Ammon's horn (tissue), 1 donor: ENCODE measurements around the gene DOK6.
A peak's percentile ranks its signal among the peaks of the same experiment; 100 is the strongest.

Experiments
- DNase-seq: peaks from one replicate; pipeline ENCODE4 v3.0.0-alpha.2; 2016; ENCODE audit warnings: low spot score

DOK6 gene

GRCh38 chr18:69539404-69539803 lies 138.7 kb downstream of the DOK6 start:
- no peak for DNase-seq

- no peak for DNase-seq
Measured at GRCh38 chr18:69556228-69556627, 155.5 kb downstream of the DOK6 start.

DNA sequence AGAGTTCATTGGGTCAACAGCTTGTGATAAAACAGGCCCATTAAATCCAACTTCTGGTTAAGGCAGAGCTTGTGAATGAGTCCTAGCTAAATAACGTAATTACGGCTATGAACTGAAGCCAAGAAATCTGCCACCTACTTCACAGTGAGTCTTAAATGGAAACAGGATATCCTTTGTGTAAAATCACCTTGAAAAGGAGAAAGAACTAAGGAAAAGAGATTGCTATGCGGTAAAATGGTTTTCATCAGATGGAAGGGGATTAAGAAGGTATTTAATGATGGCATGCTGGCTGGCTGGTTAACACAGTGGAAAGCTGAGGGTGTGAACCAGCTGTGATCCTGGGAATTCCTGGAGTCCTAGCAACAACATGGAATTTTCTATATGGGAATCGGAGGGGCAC lies 156.6 kb downstream of the DOK6 start:
- no peak for DNase-seq

DNA sequence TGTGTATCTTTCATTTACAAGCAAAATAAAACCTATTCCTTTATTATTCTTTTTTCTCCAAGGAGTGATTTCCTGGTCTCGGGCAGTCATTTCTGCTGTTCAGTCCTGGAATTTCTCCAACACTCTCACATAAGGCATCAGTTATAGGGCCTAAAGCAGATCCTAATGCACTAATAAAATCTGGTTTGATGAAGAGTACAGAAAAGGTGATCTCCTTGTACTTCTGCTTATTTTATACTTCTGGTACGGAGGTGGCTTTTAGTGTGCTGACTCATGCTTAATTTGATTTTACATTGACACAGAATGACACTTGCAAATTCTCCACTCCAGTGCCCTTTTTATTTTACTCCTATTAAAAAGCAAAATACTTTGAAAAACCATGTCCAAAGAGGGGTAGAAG lies 157.4 kb downstream of the DOK6 start:
- no peak for DNase-seq

GRCh38 chr18:69559604-69560003 lies 158.9 kb downstream of the DOK6 start:
- no peak for DNase-seq

DNA sequence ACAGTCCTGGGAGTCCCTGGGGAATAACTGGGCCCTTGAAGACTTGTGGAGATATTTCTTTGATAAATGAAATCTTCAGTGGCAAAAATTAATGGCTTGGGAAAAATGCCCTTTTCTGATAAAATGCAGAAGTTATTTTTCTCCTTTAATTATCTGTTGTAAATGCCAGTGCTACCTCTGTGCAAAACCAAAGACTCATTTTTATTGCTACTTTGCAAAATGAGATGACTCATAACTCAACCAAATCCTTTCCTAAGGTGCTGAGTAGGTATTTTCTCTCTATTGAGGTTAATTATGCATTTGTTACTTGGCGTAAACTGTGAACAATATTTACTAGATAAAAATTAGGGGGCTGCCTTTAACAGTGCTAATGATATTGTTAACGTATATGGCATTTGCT lies 163.9 kb downstream of the DOK6 start:
- DNase-seq: no peak

- no peak for DNase-seq
Measured at GRCh38 chr18:69567813-69568488, 167.3 kb downstream of the DOK6 start.

DNA sequence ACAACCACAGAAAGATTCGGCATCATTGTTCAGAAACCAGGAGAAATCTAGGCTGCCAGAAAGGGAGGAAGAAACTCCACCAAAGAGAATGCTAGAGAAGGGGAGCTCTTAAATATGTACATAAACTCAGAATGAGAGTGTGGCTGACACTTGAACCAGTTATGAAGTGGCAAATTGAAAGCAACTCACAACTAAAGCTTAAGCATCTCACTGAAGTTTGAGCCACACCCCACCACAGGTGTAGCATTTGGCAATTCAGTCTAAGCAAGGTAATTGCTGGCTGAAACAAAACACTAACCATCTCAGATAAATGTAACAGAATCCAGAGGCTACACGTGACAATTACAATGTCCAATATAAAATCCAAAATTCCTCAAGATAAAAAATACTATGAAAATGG lies 168.4 kb downstream of the DOK6 start:
- no peak for DNase-seq

DNA sequence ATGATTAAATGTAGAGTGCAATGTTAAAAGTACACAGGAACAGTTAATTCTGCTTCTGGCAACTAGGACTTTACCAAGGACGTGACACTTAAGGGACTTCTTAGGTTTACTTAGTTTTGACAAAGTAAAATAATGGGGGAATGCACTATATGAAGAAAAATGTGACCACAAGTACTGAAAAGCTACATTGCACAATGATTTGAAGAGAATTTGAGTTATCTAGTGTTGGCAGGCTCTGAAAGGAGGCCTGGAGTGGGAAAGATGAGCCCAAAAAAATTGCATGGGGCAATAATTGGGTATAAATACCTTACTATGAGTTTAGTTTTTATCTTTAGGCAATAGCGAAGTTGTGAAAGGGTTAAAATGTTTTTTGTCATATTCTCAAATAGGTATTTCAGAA lies 173.7 kb downstream of the DOK6 start:
- no peak for DNase-seq

DNA sequence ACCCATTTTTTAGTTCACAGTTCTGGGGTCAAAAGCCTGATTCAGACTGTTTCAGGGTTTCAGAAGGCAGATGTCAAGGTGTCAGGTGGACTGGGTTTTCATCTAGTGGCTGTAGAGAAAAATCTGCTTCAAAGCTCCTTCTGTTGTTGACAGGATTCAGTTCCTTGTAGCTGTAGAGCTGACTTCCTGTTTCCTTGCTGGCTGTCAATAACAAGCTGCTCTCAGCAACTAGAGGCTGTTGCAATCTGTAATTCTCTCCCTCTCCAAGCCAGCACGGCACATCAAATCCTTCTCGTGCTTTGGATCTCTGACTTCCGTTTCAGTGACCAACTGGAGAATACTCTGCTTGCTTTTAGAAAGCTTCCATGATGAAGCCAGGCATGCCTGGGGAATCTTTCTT lies 179.4 kb downstream of the DOK6 start:
- DNase-seq: peak; percentile 61

DNA sequence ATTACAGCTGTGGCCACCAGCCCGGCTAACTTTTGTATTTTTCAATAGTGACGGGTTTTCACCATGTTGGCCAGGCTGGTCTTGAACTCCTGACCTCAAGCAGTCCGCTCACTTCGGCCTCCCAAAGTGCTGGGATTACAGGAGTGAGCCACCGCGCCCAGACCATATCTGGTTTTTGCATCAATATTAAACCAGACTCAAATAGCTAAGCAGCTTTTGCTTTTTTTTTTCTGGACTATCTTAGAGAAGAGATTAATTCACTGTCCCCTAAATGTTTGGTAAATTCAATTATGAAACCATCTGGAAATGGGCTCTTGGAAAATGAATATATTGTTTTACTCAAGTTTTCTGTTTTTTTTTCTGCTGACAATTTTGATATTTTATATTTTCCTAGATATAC lies 183.7 kb downstream of the DOK6 start:
- no peak for DNase-seq

DNA sequence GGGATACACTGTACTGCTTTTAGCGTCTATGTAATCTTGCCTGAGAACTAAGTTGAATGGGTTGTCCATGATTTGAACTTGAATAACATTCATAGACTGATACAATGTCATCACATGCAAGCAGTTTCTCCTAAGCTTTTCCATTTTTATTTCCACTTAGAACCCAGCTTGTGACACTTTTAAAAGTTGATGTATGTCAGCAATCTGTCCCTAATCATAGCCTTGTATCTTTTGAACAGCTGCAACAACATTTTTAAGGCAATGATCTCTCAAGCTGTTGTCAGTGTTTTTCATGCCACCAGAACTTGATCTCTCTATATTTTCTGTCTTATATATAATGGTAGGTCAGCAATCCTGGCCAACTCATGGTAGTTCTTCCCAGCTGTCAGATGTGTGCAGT lies 185.0 kb downstream of the DOK6 start:
- DNase-seq: no peak

- DNase-seq: no peak
Measured at GRCh38 chr18:69586537-69586936, 185.8 kb downstream of the DOK6 start.

DNA sequence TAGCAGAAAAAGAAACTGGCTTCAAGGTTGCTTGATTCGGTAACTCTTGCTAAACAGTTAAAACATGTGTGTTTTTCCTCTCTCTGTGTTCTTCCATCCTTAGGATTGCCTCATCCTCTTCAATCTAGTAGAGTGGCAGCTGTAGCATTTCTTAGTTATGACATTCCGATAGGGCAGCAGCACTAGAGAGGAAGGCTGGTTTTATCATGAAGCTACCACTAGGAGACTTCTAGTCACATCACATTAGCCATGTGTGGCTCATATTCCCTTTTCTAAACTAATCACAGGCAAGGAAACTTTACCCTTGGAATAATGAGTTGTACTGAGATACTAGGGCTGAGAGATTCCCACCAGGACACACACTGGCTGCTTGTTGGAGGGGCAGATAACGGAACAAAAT lies 187.6 kb downstream of the DOK6 start:
- no peak for DNase-seq

DNA sequence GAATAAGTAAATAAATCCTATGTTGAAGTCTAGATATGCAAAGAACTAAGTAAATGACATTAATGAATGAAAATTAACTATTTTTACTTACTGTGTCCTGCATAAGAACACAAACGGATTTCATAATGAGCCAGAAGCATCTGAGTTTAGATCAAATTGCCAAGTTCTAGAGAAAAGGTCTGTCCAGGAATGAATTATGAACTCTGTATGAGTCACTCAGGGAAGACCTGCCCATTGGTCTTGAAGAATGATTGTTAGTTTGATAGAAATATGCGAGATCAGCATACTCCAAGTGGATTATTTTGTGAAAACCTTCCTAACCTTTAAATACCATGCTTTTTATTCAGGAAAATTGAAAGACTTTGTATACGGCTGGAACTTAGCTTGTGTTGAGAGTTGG lies 189.5 kb downstream of the DOK6 start:
- DNase-seq: no peak

GRCh38 chr18:69596345-69596744 lies 195.7 kb downstream of the DOK6 start:
- DNase-seq: no peak

GRCh38 chr18:69597561-69597960 lies 196.9 kb downstream of the DOK6 start:
- no peak for DNase-seq

DNA sequence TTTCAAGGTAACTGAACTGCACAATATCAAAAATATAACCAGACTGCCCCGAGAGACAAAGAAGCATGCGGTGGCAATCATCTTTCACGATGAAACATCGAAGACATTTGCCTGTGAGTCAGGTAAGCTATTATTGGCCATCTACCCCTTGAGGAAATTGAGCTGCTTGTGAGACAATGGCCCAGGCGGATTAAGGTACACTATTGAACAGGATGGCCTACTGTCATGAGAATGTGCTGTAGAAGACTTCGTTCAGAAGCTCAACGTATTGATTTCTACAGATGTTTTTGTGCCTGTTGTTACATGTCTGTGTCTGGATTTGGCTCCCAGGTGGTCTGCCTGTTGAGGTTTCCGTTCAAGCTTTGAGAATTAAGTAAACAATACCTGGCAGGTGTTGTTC lies 198.7 kb downstream of the DOK6 start:
- DNase-seq: no peak

GRCh38 chr18:69612242-69612641 lies 211.6 kb downstream of the DOK6 start:
- no peak for DNase-seq

GRCh38 chr18:69616114-69616513 lies 215.4 kb downstream of the DOK6 start:
- DNase-seq: no peak

GRCh38 chr18:69617408-69617807 lies 216.7 kb downstream of the DOK6 start:
- DNase-seq: no peak

DNA sequence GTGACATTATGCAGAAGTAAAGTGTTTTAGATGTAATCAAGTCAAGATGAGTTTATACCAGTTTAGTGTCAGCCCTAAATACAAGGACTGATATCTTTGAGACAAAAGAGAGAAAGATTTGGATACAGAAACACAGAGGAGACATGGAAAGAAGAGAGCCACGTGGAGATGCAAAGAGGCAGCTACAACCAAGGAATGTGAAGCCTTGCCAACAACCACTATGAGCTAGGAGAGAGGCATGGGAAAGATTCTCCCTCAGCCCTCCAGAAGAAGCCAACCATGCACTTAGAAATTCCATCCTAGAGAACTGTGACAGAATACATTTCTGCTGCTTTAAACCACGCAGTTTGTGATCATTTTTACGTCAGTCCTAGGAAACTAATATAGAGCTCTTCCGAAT lies 217.2 kb downstream of the DOK6 start:
- no peak for DNase-seq

GRCh38 chr18:69622184-69622583 lies 221.5 kb downstream of the DOK6 start:
- no peak for DNase-seq

- DNase-seq: no peak
Measured at GRCh38 chr18:69622961-69623360, 222.3 kb downstream of the DOK6 start.

DNA sequence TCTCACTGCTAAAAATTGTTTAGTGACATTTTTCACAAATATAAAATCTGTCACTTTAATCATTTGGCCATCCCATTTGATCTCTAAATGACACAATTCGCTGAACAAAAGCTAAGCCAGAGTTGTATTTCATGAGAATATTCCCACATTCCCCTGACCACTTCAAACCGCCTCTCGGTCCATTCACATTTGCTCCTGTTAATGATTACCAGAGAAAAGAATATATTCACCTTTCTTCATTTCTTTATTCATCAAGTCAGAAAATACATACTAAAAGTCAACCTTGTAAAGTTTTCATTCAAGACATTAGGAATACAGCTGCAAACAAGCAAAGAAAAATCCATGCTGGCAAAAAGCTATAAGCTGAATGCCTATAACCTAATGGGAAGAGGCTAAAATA lies 225.5 kb downstream of the DOK6 start:
- DNase-seq: no peak
